Calu3 (cell line): ENCODE data around the gene EPB41L5. TPM values are rescaled to one million over a fixed set of nuclear protein-coding genes. Genes with fewer than 3 reads are reported as not detected.
"Not testable (repeated sequence)": the region's sequence is repeated elsewhere in the genome, so short reads cannot be mapped to it uniquely, and the experiment has no call there.

Source experiments
- BruUV-seq: library from RNA; stranded (reverse); fragments of 400-500 nt; replicated peaks from 2 replicates; lab custom pipeline; 2021; lab: Mats Ljungman, UMichigan
- CTCF ChIA-PET: fragments of 300-600 bp; sonication (Branson Sonifier 250); formaldehyde crosslinking; loops from one replicate; lab custom pipeline; 2022; ENCODE audit warnings: antibody characterized with exemption; lab: Charles Lee
- DNase-seq: peaks from one replicate; pipeline ENCODE4 v3.0.0; 2022
- H3K27ac Mint-ChIP-seq: one replicate; pipeline ENCODE4 v1.8.0; 2022; ENCODE audit warnings: mixed read lengths; ENCODE audit not compliant: unreplicated experiment
- H3K27me3 Mint-ChIP-seq: one replicate; pipeline ENCODE4 v1.8.0; 2022; ENCODE audit warnings: mixed read lengths; ENCODE audit not compliant: unreplicated experiment
- H3K36me3 Mint-ChIP-seq: one replicate; pipeline ENCODE4 v1.8.0; 2022; ENCODE audit warnings: mild to moderate bottlenecking, moderate library complexity, mixed read lengths; ENCODE audit not compliant: insufficient read depth, unreplicated experiment
- H3K4me1 Mint-ChIP-seq: one replicate; pipeline ENCODE4 v1.8.0; 2022; ENCODE audit warnings: mild to moderate bottlenecking, low read depth, mixed read lengths; ENCODE audit not compliant: unreplicated experiment
- H3K4me3 Mint-ChIP-seq: one replicate; pipeline ENCODE4 v1.8.0; 2022; ENCODE audit warnings: mild to moderate bottlenecking, low read depth, moderate library complexity, mixed read lengths; ENCODE audit not compliant: unreplicated experiment
- H3K9me3 Mint-ChIP-seq: one replicate; pipeline ENCODE4 v1.8.0; 2022; ENCODE audit warnings: low read depth, mixed read lengths; ENCODE audit not compliant: unreplicated experiment
- intact Hi-C: fragments of 100-400 bp; cut with micrococcal nuclease; formaldehyde crosslinking; loops from one replicate; pipeline ENCODE4 v1.10.0; 2022; ENCODE audit not compliant: unreplicated experiment
- total RNA-seq: library from RNA; stranded (reverse); gene quantifications from 2 replicates; pipeline ENCODE4 v1.2.3, GENCODE V29; 2022
- TF ChIP-seq, protein P1 (sequence below): fragments of 200-600 bp; IDR thresholded peaks from one replicate; pipeline ENCODE4 v1.8.0; 2022; ENCODE audit warnings: antibody characterized with exemption; ENCODE audit not compliant: unreplicated experiment

Gene EPB41L5
- total RNA-seq, 1 experiment from 2014 or later = 27.7 TPM

DNA sequence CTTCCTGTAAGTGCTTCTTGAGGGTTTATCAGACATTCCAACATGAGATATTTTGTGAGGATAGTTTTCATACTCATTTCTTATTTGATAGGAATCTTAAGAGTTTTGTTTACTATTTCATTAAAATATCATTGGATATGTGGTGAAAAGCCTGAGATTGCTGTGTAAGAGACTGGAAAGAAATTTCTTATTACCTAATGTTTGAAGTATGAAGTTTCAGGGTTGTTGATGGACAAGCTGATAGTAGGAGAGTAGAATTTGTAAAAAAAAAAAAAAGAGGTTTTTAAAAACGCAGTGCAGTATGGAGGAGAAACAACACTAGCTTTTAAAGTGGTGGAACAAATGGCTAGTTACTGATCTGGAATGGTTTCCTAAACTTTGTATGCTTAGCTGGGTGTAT lies 7.7 kb downstream of the EPB41L5 start:
- H3K9me3 Mint-ChIP-seq = no peaks in the 10 kb centered on the region
- no TSS peak for BruUV-seq
- H3K36me3 Mint-ChIP-seq = peaks cover 5% of the 10 kb centered on the region
- no peak overlapping the region for H3K27ac Mint-ChIP-seq
- H3K4me1 Mint-ChIP-seq = peaks cover 14% of the 10 kb centered on the region
- TF ChIP-seq, protein P1, sequence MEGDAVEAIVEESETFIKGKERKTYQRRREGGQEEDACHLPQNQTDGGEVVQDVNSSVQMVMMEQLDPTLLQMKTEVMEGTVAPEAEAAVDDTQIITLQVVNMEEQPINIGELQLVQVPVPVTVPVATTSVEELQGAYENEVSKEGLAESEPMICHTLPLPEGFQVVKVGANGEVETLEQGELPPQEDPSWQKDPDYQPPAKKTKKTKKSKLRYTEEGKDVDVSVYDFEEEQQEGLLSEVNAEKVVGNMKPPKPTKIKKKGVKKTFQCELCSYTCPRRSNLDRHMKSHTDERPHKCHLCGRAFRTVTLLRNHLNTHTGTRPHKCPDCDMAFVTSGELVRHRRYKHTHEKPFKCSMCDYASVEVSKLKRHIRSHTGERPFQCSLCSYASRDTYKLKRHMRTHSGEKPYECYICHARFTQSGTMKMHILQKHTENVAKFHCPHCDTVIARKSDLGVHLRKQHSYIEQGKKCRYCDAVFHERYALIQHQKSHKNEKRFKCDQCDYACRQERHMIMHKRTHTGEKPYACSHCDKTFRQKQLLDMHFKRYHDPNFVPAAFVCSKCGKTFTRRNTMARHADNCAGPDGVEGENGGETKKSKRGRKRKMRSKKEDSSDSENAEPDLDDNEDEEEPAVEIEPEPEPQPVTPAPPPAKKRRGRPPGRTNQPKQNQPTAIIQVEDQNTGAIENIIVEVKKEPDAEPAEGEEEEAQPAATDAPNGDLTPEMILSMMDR = no peak
- CTCF ChIA-PET = interaction anchor here (0.6 kb wide), 2 partner anchors 236 to 342 kb away, joined by 3 read pairs; no protein-coding TSS in a partner anchor
- intact Hi-C loops = no loop called here
- DNase-seq = no peak
- H3K4me3 Mint-ChIP-seq = no peak overlapping the region
- no peaks in the 10 kb centered on the region for H3K27me3 Mint-ChIP-seq

DNA sequence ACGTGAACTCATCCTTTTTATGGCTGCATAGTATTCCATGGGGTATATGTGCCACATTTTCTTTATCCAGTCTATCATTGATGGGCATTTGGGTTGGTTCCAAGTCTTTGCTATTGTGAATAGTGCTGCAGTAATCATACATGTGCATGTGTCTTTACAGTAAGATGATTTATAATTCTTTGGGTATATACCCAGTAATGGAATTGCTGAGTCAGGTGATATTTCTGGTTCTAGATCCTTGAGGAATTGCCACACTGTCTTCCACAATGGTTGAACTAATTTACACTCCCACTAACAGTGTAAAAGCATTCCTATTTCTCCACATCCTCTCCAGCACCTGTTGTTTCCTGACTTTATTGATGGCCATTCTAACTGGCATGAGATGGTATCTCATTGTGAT lies 9.6 kb downstream of the EPB41L5 start:
- DNase-seq, H3K36me3 Mint-ChIP-seq, H3K4me3 Mint-ChIP-seq, H3K27me3 Mint-ChIP-seq, H3K27ac Mint-ChIP-seq, H3K4me1 Mint-ChIP-seq, BruUV-seq, intact Hi-C loops, H3K9me3 Mint-ChIP-seq: not testable (repeated sequence)
- CTCF ChIA-PET = interaction anchor here (0.6 kb wide), 1 partner anchor 179 kb away, joined by 3 read pairs; no protein-coding TSS in a partner anchor

DNA sequence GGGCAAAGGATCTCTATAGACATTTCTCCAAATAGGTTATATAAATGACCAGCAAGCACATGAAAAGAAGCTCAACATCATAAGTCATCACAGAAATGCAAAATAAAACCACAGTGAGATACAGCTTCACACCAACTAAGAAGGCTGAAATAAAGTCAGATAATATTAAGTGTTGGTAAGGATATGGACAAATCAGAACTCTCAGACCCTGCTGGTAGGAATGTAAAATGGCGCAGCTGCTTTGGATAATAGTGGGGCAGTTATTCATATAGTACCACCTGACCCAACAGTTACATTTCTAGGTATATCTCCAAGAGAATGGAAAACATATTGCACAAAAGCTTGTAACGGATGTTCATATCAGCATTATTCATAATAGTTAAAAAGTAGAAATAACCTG lies 14.0 kb downstream of the EPB41L5 start:
- TF ChIP-seq, protein P1 = peak; percentile 23
- Mint-ChIP-seq H3K9me3 (peaks cover 2% of the 10 kb centered on the region), H3K27ac (no peak overlapping the region), H3K27me3 (no peaks in the 10 kb centered on the region), H3K36me3 (no peaks in the 10 kb centered on the region), H3K4me3 (no peak overlapping the region), H3K4me1 (no peaks in the 10 kb centered on the region)
- no TSS peak for BruUV-seq
- no peak for DNase-seq
- intact Hi-C loops = no loop called here
- CTCF ChIA-PET = interaction anchor here (0.9 kb wide), 1 partner anchor 13 kb away, joined by 9 read pairs; no protein-coding TSS in a partner anchor

DNA sequence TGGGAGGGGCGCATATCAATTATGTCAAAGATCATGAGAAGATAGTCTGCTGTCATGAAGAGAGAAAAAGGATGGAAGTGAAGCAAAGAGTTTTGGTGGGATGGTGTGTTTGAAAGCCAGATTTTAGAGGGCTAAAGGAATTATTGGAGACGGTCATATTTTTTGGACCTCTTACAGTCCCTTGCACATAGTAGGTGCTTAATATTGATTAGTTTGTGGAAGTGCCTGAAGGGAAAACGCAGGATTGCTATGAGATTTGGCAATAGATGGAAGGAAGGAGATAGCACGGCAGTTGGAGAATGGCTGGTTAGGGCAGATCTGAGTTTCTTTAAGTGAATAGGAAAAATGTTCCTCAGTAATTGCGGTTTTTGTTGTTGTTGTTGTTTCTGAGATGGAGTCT lies 15.9 kb downstream of the EPB41L5 start:
- no peaks in the 10 kb centered on the region for H3K27me3 Mint-ChIP-seq
- no peak overlapping the region for H3K27ac Mint-ChIP-seq
- no TSS peak for BruUV-seq
- H3K4me3 Mint-ChIP-seq = no peak overlapping the region
- H3K9me3 Mint-ChIP-seq = peaks cover 2% of the 10 kb centered on the region
- no peak for DNase-seq
- no peaks in the 10 kb centered on the region for H3K4me1 Mint-ChIP-seq
- H3K36me3 Mint-ChIP-seq = no peaks in the 10 kb centered on the region
- TF ChIP-seq, protein P1 = no peak
- intact Hi-C loops = no loop called here
- CTCF ChIA-PET = no interaction called here
